GM12801 (cell line): ENCODE results near the gene PDZD2.

Experiments used
- TF ChIP-seq, protein P1 (sequence below): IDR thresholded peaks from one replicate; pipeline ENCODE4 v1.5.1; 2011; ENCODE audit warnings: control low read depth; ENCODE audit not compliant: insufficient read length; ENCODE audit errors: extremely low read depth

Gene PDZD2

DNA sequence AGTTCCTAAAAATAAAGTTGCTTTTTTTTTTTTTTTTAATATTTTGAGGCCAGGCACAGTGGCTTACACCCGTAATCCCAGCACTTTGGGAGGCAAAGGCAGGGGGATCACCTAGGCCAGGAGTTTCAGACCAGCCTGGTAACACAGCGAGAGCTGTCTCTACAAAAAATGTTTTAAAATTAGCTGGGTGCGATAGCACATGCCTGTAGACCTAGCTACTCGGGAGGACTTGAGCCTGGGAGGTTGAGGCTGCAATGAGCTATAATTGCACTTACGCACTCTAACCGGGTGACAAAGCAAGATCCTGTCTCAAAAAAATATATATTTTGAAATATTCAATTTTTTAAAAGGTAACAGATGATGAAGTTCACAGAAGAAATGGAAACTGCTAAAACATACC lies 512.3 kb downstream of the PDZD2 start:
- TF ChIP-seq, protein P1, sequence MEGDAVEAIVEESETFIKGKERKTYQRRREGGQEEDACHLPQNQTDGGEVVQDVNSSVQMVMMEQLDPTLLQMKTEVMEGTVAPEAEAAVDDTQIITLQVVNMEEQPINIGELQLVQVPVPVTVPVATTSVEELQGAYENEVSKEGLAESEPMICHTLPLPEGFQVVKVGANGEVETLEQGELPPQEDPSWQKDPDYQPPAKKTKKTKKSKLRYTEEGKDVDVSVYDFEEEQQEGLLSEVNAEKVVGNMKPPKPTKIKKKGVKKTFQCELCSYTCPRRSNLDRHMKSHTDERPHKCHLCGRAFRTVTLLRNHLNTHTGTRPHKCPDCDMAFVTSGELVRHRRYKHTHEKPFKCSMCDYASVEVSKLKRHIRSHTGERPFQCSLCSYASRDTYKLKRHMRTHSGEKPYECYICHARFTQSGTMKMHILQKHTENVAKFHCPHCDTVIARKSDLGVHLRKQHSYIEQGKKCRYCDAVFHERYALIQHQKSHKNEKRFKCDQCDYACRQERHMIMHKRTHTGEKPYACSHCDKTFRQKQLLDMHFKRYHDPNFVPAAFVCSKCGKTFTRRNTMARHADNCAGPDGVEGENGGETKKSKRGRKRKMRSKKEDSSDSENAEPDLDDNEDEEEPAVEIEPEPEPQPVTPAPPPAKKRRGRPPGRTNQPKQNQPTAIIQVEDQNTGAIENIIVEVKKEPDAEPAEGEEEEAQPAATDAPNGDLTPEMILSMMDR = no peak

DNA sequence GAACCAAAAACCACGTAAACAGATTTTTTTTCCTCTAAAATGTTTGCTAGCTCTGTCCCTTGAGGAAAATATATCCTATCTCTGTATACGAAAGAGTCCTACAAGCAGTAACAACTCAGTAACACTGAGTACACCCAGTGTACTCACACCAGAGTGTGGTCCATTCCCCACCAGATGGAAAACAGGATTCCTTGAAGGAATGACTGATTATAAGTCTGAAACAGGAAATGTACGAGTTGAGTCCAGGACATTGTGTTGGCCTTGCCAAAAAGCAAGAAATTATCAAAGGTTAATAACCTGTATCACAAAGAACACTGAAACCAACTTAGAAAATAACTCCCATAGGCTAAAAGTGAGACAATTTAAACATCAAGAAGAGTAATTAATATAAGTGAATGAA lies 514.8 kb downstream of the PDZD2 start:
- TF ChIP-seq, protein P1 = no peak

DNA sequence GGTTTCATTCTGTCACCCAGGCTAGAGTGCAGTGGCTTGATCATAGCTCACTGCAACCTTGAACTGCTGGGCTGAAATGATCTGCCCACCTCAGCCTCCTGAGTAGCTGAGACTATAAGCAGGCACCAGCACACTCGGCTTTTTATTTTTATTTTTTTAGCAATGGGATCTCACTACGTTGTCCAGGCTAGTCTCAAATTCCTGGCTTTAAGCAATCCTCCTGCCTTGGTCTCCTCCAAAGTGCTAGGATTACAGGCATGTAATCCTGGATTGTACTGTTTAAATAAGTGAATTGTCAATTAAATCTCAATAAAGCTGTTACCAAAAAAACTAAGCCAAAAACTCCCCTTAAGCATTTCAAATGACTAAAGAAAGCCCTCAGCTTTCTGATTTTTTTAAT lies 516.3 kb downstream of the PDZD2 start:
- TF ChIP-seq, protein P1 = no peak

DNA sequence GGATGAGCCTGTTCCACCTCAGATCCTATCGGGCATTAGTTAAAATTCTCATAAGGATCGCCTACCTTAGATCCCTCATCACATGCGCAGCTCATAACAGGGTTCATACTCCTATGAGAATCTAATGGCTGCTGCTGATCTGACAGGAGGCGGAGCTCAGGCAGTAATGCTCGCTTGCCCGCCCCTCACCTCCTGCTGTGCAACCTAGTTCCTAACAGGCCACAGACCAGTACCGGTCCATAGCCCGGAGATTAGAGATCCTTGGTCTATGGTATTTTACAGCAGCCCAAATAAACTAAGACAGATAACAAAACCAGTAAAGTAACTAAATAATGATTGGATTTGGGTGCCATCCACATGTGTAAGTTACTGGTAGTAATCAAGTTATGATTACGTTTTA lies 517.7 kb downstream of the PDZD2 start:
- TF ChIP-seq, protein P1 = no peak

DNA sequence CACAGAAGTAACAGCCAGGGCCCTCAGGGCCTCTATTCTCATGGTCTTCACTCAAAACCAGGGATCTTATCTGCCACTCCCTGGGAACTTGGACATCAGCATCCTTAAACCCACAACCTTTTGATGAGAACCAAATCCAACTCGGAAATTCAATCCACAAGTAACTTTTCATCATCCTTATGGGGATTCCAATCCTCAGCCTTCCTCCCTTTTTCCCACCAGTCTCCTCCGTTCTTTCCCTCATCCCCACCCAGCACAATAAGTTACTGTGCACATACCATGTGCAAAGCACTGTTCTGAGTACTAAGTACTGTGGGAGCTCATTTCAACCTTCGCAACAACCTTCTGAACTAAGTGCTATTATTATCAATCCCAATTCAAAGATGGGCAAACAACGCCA lies 518.1 kb downstream of the PDZD2 start:
- TF ChIP-seq, protein P1 = no peak

DNA sequence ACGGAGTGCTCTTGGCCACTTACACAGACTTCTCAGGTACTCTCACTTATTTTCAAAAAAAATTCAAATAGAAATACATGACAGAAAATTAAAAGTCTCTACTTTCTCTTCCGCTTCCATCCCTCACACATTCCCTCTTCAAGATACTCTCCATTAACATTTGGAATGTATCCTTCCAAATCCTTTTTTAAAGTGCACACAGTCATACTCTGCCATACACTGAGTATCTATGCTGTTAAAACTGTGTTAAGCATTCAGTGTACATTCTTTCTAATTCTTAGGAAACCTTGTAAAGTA lies 519.7 kb downstream of the PDZD2 start:
- TF ChIP-seq, protein P1 = no peak

DNA sequence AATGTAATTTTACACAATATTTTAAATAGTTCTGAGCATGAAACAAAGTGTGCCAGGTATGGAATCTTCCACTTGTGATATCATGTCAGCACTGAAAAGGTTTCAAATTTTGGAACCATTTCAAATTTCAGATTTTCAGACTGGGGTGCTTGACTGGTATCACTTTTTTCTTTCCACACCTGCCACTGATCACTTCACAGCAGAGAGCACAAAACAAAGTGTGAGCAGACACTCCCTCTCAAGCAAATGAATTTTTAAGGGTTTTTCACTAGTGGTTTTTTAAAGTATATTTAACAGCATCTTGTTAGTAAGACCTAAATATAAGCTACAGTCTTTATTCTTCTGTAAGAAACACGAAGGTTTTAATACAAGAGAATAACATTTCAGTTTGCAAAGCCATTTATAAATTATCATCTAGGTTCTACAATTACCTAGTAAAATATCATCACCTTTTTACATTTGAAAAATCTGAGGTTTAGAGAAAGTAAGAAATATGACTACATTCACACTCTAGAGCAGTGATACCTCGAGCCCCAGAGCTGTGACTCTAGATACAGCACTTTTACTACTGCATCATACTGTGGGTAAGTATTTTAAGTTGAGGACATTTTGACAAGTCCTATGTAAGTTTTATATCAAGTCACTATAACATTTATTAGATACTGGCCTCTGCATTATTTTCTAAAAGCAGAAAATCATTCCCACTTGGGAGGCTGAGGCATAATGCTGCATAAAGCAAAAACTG lies 520.6 kb downstream of the PDZD2 start:
- TF ChIP-seq, protein P1 = no peak
